Neural cell (in vitro differentiated cells): ENCODE measurements around the gene CDK7.

Experiments
- EP300 ChIP-seq: fragments of 450-650 bp; conservative IDR thresholded peaks from 2 replicates; pipeline ENCODE4 v1.6.1; 2014; ENCODE audit warnings: antibody characterized with exemption, mild to moderate bottlenecking, moderate library complexity; ENCODE audit not compliant: poor library complexity, severe bottlenecking
- EZH2 ChIP-seq: fragments of 200-600, 300-800 bp; shearing (Covaris generic), sonication (generic); IDR thresholded peaks from 2 replicates; pipeline ENCODE4 v1.6.1; 2014; ENCODE audit warnings: antibody characterized with exemption, low read length, borderline replicate concordance, mild to moderate bottlenecking; ENCODE audit not compliant: insufficient read depth, poor library complexity, severe bottlenecking
- MXI1 ChIP-seq: fragments of 450-650 bp; conservative IDR thresholded peaks from 2 replicates; pipeline ENCODE4 v1.6.1; 2014; ENCODE audit warnings: antibody characterized with exemption, mild to moderate bottlenecking; ENCODE audit not compliant: poor library complexity, severe bottlenecking
- POLR2AphosphoS5 ChIP-seq: IDR thresholded peaks from 2 replicates; pipeline ENCODE4 v1.6.1; 2012
- REST ChIP-seq: IDR thresholded peaks from 2 replicates; pipeline ENCODE4 v1.6.1; 2012; ENCODE audit warnings: borderline replicate concordance
- TAF1 ChIP-seq: IDR thresholded peaks from 2 replicates; pipeline ENCODE4 v1.6.1; 2012; ENCODE audit warnings: low read depth
- TF ChIP-seq, protein P1 (sequence below): fragments of 450-650 bp; IDR thresholded peaks from 2 replicates; pipeline ENCODE4 v1.5.1; 2014; ENCODE audit warnings: antibody characterized with exemption, mild to moderate bottlenecking, moderate library complexity; ENCODE audit not compliant: poor library complexity, severe bottlenecking

DNA sequence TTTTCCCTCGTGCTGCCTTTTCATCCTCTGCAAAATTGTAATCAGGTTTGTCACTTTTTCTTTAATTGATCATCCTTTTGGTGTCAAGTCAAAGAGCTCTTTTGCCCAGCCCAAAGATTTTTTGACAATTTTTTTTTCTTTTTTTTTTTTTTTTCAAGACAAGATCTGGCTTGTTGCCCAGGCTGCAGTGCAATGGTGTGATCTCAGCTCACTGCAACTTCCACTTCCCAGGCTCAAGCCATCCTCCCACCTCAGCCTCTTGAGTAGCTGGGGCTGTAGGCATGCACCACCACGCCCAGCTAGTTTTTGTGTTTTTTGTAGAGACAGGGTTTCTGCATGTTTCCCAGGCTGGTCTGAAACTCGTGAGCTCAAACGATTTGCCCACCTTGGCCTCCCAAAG, 36.7 kb downstream of the CDK7 start:
- TF ChIP-seq, protein P1, sequence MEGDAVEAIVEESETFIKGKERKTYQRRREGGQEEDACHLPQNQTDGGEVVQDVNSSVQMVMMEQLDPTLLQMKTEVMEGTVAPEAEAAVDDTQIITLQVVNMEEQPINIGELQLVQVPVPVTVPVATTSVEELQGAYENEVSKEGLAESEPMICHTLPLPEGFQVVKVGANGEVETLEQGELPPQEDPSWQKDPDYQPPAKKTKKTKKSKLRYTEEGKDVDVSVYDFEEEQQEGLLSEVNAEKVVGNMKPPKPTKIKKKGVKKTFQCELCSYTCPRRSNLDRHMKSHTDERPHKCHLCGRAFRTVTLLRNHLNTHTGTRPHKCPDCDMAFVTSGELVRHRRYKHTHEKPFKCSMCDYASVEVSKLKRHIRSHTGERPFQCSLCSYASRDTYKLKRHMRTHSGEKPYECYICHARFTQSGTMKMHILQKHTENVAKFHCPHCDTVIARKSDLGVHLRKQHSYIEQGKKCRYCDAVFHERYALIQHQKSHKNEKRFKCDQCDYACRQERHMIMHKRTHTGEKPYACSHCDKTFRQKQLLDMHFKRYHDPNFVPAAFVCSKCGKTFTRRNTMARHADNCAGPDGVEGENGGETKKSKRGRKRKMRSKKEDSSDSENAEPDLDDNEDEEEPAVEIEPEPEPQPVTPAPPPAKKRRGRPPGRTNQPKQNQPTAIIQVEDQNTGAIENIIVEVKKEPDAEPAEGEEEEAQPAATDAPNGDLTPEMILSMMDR, result no peak
- TF ChIP-seq EZH2 (no peak), POLR2AphosphoS5 (no peak), TAF1 (no peak), REST (no peak), EP300 (no peak), MXI1 (no peak)
